ENCODE results near the gene AP1S2.

AP1S2 gene

GRCh38 chrX:15854712-15855567, at the start of gene AP1S2:
TSS of gene AP1S2 (minus strand) at chrX:15854813. CDS start at chrX:15852524, 2,289 bp downstream.
- H3K27ac ChIP-seq (ENCODE audit: low read length): peak within 1 kb of the TSS; percentile 86
- no peaks in the 10 kb centered on the region for H4K20me1 ChIP-seq (ENCODE audit: insufficient read depth, low read length)
- peak within 1 kb of the TSS; percentile 84 for H3K4me3 ChIP-seq (ENCODE audit: low read length)
- no peaks in the 10 kb centered on the region for H3K27me3 ChIP-seq (ENCODE audit: low read depth, low read length)
- peak within 1 kb of the TSS; percentile 87 for H3K4me2 ChIP-seq (ENCODE audit: low read length)
- TF ChIP-seq CTCF (IDR thresholded peaks at IDR 0.05; ENCODE audit: low read depth, low read length): no peak
- no peak for TF ChIP-seq EZH2phosphoT487 (IDR thresholded peaks at IDR 0.05; ENCODE audit: low read depth)
- peak within 1 kb of the TSS; percentile 56; the same call in 1 of the 2 replicates for H2AFZ ChIP-seq (ENCODE audit: low read depth, low read length)
- no peaks in the 10 kb centered on the region for H3K9me3 ChIP-seq (ENCODE audit: insufficient read depth, low read length)
- peak within 1 kb of the TSS; percentile 86 for H3K9ac ChIP-seq (ENCODE audit: low read length)
- H3K4me1 ChIP-seq (ENCODE audit: low read length): peaks cover 18% of the 10 kb centered on the region
- H3K79me2 ChIP-seq (ENCODE audit: low read length): peaks cover 12% of the 10 kb centered on the region
- peaks cover 6% of the 10 kb centered on the region for H3K36me3 ChIP-seq (replicated peaks; ENCODE audit: low read depth, low read length)

DNA sequence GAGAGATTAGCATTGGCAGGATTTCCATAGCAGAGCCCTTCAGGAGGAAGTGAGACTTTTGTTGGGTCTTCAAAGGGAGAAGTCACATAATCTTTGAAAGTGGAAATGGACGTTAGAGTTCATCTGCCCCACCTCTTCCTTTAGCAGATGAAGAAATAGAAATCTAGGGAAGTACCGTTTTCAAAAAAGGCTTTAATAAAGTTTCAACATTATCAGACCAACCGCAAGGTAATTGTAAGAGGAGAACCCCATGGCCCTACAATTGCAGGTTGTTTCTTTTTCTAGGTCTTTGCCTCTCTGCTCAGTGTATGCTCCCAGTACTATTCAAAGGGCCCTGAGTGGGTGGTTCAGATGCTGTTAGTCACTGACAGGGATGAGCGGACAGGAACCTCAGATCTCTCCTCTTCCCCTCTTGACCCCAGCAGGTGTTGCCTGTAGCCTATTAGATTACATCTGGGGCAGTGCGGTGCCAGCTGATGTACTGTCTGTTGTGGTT, 48.6 kb upstream of the AP1S2 start:
- Histone ChIP-seq H3K9ac (ENCODE audit: low read length) (peak overlapping the region; percentile 29; the same call in 1 of the 2 replicates), H2AFZ (ENCODE audit: low read depth, low read length) (no peak overlapping the region), H3K9me3 (ENCODE audit: insufficient read depth, low read length) (no peaks in the 10 kb centered on the region), H4K20me1 (ENCODE audit: insufficient read depth, low read length) (no peaks in the 10 kb centered on the region), H3K4me2 (ENCODE audit: low read length) (peak overlapping the region; percentile 68), H3K4me3 (ENCODE audit: low read length) (peak overlapping the region; percentile 41), H3K4me1 (ENCODE audit: low read length) (peaks cover 18% of the 10 kb centered on the region), H3K79me2 (ENCODE audit: low read length) (no peaks in the 10 kb centered on the region), H3K36me3 (replicated peaks; ENCODE audit: low read depth, low read length) (no peaks in the 10 kb centered on the region), H3K27ac (ENCODE audit: low read length) (peak overlapping the region; percentile 88), H3K27me3 (ENCODE audit: low read depth, low read length) (no peaks in the 10 kb centered on the region)
- TF ChIP-seq CTCF (IDR thresholded peaks at IDR 0.05; ENCODE audit: low read depth, low read length): no peak
- TF ChIP-seq EZH2phosphoT487 (IDR thresholded peaks at IDR 0.05; ENCODE audit: low read depth): no peak

DNA sequence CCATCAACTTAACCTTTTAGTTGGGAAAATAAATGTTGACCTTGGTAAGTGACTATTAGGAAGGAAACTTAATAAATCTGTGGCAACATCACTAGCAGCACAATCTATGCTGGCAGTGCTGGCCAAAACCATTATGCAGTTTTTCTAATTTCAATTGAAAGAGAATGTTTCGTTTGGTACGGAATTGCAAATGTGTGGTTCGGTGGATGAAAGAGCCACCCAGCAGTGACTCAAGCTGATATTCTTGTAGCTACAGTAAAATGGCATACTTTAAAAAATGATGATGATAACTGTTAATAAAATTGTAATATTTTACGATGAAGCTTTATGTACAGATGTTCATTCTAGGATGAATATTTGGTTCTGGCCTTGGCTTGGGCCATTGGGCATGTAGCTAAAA, 40.7 kb upstream of the AP1S2 start:
- H4K20me1 ChIP-seq (ENCODE audit: insufficient read depth, low read length): no peaks in the 10 kb centered on the region
- H3K36me3 ChIP-seq (replicated peaks; ENCODE audit: low read depth, low read length): no peaks in the 10 kb centered on the region
- peak overlapping the region; percentile 18 for H3K4me2 ChIP-seq (ENCODE audit: low read length)
- no peak overlapping the region for H2AFZ ChIP-seq (ENCODE audit: low read depth, low read length)
- H3K4me3 ChIP-seq (ENCODE audit: low read length): no peak overlapping the region
- no peaks in the 10 kb centered on the region for H3K9me3 ChIP-seq (ENCODE audit: insufficient read depth, low read length)
- no peak overlapping the region for H3K27ac ChIP-seq (ENCODE audit: low read length)
- H3K4me1 ChIP-seq (ENCODE audit: low read length): peaks cover 11% of the 10 kb centered on the region
- H3K9ac ChIP-seq (ENCODE audit: low read length): no peak overlapping the region
- TF ChIP-seq EZH2phosphoT487 (IDR thresholded peaks at IDR 0.05; ENCODE audit: low read depth) (no peak), CTCF (IDR thresholded peaks at IDR 0.05; ENCODE audit: low read depth, low read length) (no peak)
- H3K79me2 ChIP-seq (ENCODE audit: low read length): no peaks in the 10 kb centered on the region
- H3K27me3 ChIP-seq (ENCODE audit: low read depth, low read length): no peaks in the 10 kb centered on the region

GRCh38 chrX:15894724-15895123, 40.1 kb upstream of the AP1S2 start:
- Histone ChIP-seq H3K36me3 (replicated peaks; ENCODE audit: low read depth, low read length) (no peaks in the 10 kb centered on the region), H3K27ac (ENCODE audit: low read length) (no peak overlapping the region), H3K9me3 (ENCODE audit: insufficient read depth, low read length) (no peaks in the 10 kb centered on the region), H2AFZ (ENCODE audit: low read depth, low read length) (no peak overlapping the region), H3K79me2 (ENCODE audit: low read length) (no peaks in the 10 kb centered on the region), H3K4me3 (ENCODE audit: low read length) (no peak overlapping the region), H3K4me1 (ENCODE audit: low read length) (peaks cover 11% of the 10 kb centered on the region), H4K20me1 (ENCODE audit: insufficient read depth, low read length) (no peaks in the 10 kb centered on the region), H3K9ac (ENCODE audit: low read length) (no peak overlapping the region), H3K27me3 (ENCODE audit: low read depth, low read length) (no peaks in the 10 kb centered on the region), H3K4me2 (ENCODE audit: low read length) (0 out of 2 replicates have a peak overlapping the region, but pooled peaks have one; percentile 18)
- TF ChIP-seq CTCF (IDR thresholded peaks at IDR 0.05; ENCODE audit: low read depth, low read length): no peak
- no peak for TF ChIP-seq EZH2phosphoT487 (IDR thresholded peaks at IDR 0.05; ENCODE audit: low read depth)

Measured in OCI-LY3 (cell line).